Activated B cell treated with CpG ODN at 0.5 μM for 24 hours (primary cell): Measurements from ENCODE around the gene MALT1. TPM values are rescaled to one million over a fixed set of nuclear protein-coding genes. Genes with fewer than 3 reads are reported as not detected.

Source experiments
- ATAC-seq: fragments of 200-7000 bp; cut with Tn5 transposase; one replicate; pipeline ENCODE4 v1.10.0; 2021; ENCODE audit warnings: low read depth, mild to moderate bottlenecking, moderate library complexity
- CTCF ChIA-PET: fragments of 350-600 bp; sonication (Branson Sonifier 250); formaldehyde crosslinking; loops from one replicate; lab custom pipeline; 2021; ENCODE audit warnings: antibody characterized with exemption; lab: Charles Lee
- POLR2A ChIA-PET: fragments of 350-600 bp; sonication (Branson Sonifier 250); formaldehyde crosslinking; loops from one replicate; lab custom pipeline; 2021; ENCODE audit warnings: antibody characterized with exemption; lab: Charles Lee
- DNase-seq: peaks from one replicate; pipeline ENCODE4 v3.0.0; 2022
- H3K27ac Mint-ChIP-seq: one replicate; pipeline ENCODE4 v1.8.0; 2020; ENCODE audit warnings: mixed read lengths
- H3K27me3 Mint-ChIP-seq: one replicate; pipeline ENCODE4 v1.8.0; 2021; ENCODE audit warnings: mixed read lengths
- H3K36me3 Mint-ChIP-seq: one replicate; pipeline ENCODE4 v1.8.0; 2021; ENCODE audit warnings: low read depth, mixed read lengths
- H3K4me1 Mint-ChIP-seq: one replicate; pipeline ENCODE4 v1.8.0; 2021; ENCODE audit warnings: mixed read lengths
- H3K4me3 Mint-ChIP-seq: one replicate; pipeline ENCODE4 v1.8.0; 2020; ENCODE audit warnings: mild to moderate bottlenecking, mixed read lengths
- H3K9me3 Mint-ChIP-seq: one replicate; pipeline ENCODE4 v1.8.0; 2020; ENCODE audit warnings: mixed read lengths
- CTCF ChIP-seq: fragments of 200-600 bp; IDR thresholded peaks from one replicate; pipeline ENCODE4 v1.8.0; 2022; ENCODE audit warnings: antibody characterized with exemption, mild to moderate bottlenecking
- intact Hi-C: fragments of 100-400 bp; cut with micrococcal nuclease; formaldehyde crosslinking; loops from one replicate; pipeline ENCODE4 v1.15.1; 2024
- total RNA-seq: library from RNA; stranded (reverse); gene quantifications from 2 replicates; pipeline ENCODE4 v1.2.3, GENCODE V29; 2022

MALT1 gene
- total RNA-seq, 1 donor from 2014 or later = 75.6 TPM

- Mint-ChIP-seq H3K9me3 (no peaks in the 10 kb centered on the region), H3K4me1 (peaks cover 2% of the 10 kb centered on the region), H3K27ac (no peak overlapping the region), H3K27me3 (no peaks in the 10 kb centered on the region), H3K36me3 (peaks cover 64% of the 10 kb centered on the region), H3K4me3 (no peak overlapping the region)
- CTCF ChIA-PET = interaction anchor here (0.6 to 1.0 kb wide), 2 partner anchors 47 to 194 kb away, joined by 3 read pairs; no protein-coding TSS in a partner anchor
- POLR2A ChIA-PET = no interaction called here
- intact Hi-C loops = no loop called here
- TF ChIP-seq CTCF = no peak
- ATAC-seq (no peak), DNase-seq (no peak)
Measured at GRCh38 chr18:58723810-58724602, 52.7 kb downstream of the MALT1 start.

DNA sequence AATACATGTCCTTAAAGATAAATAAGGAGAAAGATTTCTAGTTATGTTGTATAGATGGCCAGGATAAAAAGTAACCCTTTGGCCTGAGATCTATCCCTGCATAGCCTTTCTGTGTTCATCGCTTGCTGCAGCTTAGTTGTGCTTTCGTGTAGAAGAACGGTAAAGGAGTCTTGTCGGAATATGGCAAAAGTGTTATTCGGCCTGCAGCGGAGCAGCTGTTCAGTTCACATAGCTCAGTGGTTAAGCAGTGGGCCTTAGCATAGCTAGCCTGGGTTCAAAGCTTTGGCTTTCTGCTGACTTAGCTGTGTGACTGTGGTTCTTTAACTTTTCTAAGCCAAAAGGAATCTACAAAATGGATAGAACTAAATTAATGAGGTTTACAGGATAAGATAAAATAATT is 55.4 kb downstream of the MALT1 start:
- Mint-ChIP-seq H3K27me3 (no peaks in the 10 kb centered on the region), H3K4me3 (no peak overlapping the region), H3K27ac (no peak overlapping the region), H3K36me3 (peaks cover 67% of the 10 kb centered on the region), H3K9me3 (no peaks in the 10 kb centered on the region), H3K4me1 (no peaks in the 10 kb centered on the region)
- DNase-seq = no peak
- no peak for TF ChIP-seq CTCF
- CTCF ChIA-PET = interaction anchor here (0.6 kb wide), 1 partner anchor 507 kb away, joined by 3 read pairs; no protein-coding TSS in a partner anchor
- intact Hi-C loops = no loop called here
- no peak for ATAC-seq
- POLR2A ChIA-PET = no interaction called here

DNA sequence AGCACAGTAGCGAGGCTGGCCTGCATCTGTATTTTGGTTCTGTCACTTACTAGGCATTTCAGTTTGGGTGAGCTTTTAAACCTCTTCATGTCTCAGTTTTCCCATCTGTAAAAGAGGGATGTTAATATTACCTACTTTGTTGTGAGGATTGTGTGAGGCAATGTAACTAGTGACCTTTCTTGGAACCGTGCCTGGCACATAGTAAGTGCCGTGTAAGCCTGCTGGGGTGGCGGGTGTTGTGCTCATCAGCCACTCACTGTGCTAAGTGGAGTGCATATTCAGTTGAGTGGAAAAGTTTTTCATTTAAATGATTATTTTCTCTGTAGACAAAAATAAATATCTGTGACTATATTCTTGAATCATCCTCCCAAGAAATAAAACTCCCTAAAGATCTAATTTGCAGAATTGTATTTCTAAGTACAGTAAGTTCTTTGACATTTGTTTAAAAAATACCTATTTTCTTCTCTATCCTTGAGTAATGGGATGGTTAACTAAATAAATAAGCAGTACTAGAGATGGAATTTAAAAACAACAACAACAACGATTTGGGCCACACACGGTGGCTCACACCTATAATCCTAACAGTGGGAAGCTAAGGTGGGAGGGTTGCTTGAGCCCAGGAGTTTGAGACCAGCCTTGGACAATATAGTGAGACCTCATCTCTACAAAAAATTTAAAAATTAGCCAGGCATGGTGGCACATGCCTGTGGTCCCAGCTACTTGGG is 56.7 kb downstream of the MALT1 start:
- no peak overlapping the region for H3K4me3 Mint-ChIP-seq
- intact Hi-C loops = no loop called here
- DNase-seq (no peak), ATAC-seq (no peak)
- no peaks in the 10 kb centered on the region for H3K27me3 Mint-ChIP-seq
- ChIA-PET POLR2A (interaction anchor here (0.6 kb wide), 1 partner anchor 24 kb away, joined by 3 read pairs; no protein-coding TSS in a partner anchor), CTCF (no interaction called here)
- peaks cover 66% of the 10 kb centered on the region for H3K36me3 Mint-ChIP-seq
- H3K27ac Mint-ChIP-seq = no peak overlapping the region
- no peaks in the 10 kb centered on the region for H3K4me1 Mint-ChIP-seq
- H3K9me3 Mint-ChIP-seq = no peaks in the 10 kb centered on the region
- TF ChIP-seq CTCF = no peak

DNA sequence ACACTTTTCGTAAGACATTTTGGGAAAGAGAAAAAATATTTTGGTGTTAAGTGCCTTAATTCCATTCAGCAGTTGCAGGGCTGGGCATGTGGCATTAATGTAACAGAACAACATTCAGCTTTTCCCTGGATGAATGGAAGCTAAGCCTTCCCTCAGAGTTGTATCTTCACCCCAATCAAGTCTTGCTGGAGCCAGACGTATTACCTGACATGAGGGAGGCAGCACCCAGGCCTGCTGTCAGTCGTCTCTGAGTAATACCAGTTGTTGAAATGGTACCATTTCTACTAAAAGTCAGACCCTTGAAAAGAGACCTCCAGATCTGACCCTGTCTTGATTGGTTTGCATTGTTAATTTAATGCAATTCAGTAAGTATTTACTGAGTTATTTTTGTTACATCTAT is 57.5 kb downstream of the MALT1 start:
- no peak for DNase-seq
- ChIA-PET CTCF (no interaction called here), POLR2A (no interaction called here)
- no peak for TF ChIP-seq CTCF
- no peak for ATAC-seq
- Mint-ChIP-seq H3K4me3 (no peak overlapping the region), H3K9me3 (no peaks in the 10 kb centered on the region), H3K27me3 (no peaks in the 10 kb centered on the region), H3K4me1 (no peaks in the 10 kb centered on the region), H3K36me3 (peaks cover 65% of the 10 kb centered on the region), H3K27ac (no peak overlapping the region)
- intact Hi-C loops = no loop called here

DNA sequence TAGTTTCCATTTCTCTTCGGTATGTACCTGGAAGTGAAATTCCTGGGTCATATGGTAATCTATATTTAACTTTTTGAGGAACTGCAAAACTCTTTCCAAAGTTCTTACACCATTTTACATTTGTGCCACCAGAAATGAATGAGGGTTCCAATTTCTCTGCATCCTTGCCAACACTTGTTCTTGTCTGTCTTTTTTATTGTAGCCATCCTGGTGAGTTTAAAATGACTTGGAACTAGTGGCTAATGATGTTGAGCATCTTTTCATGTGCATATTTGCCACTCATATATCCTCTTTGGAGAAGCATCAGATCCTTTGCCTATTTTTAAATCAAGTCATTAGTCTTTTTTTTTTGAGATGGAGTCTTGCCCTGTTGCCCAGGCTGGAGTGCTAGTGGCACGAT is 59.4 kb downstream of the MALT1 start:
- CTCF ChIA-PET = no interaction called here
- Mint-ChIP-seq H3K36me3 (peaks cover 75% of the 10 kb centered on the region), H3K27me3 (no peaks in the 10 kb centered on the region), H3K9me3 (no peaks in the 10 kb centered on the region), H3K27ac (no peak overlapping the region), H3K4me1 (no peaks in the 10 kb centered on the region), H3K4me3 (no peak overlapping the region)
- no peak for ATAC-seq
- intact Hi-C loops = no loop called here
- no peak for TF ChIP-seq CTCF
- POLR2A ChIA-PET = interaction anchor here (0.6 kb wide), 1 partner anchor 283 kb away, joined by 3 read pairs; no protein-coding TSS in a partner anchor
- DNase-seq = no peak
